ENCODE results near the gene STK39. TPM values are rescaled to one million over a fixed set of nuclear protein-coding genes. Genes with fewer than 3 reads are reported as not detected.

STK39 gene
- polyA plus RNA-seq, 2 of the 4 experiments (the other 2 are of a cell fraction) = 14.2 to 27.2 TPM

DNA sequence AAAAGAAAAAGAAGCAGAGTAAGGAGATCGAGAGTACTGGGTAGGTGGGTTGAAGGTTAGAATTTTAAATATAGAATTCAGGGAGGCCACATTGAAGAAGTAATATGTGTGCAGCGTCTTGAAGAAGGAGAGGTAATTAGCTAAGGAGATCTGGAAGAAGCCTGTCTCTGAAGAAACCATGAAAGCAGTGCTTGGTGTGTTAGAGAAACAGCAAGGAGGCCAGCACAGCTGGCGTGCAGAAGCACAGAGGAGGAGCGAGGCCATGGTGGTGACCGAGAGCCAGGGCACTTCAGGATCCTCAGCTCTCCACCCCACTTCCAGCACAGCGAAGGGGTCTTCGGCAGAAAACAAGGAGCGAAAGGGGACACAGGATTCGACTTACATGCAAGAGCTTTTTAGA, 305.8 kb downstream of the STK39 start:
- FAIRE-seq = no peak
- ChIA-PET POLR2A (no interaction called here), CTCF (interaction anchor here (1.2 kb wide), 1 partner anchor 9 kb away, joined by 3 read pairs; no protein-coding TSS in a partner anchor)
- Histone ChIP-seq H3K4me3 (no peak overlapping the region), H3K27ac (no peak overlapping the region), H3K9me3 (no peaks in the 10 kb centered on the region), H3K4me2 (no peak overlapping the region), H3K4me1 (no peaks in the 10 kb centered on the region)
- 44% methylated on average over 9 of the region's 9 CpGs for WGBS (ENCODE audit: missing lambda C conversion rate)
- DNase-seq (ENCODE audit: low read depth in 1 of 2, low spot score in 1 of 2) = no peak
- no peak for ATAC-seq
- TF ChIP-seq SREBF2 (IDR thresholded peaks at IDR 0.05) = no peak
- TF ChIP-seq ESRRA (IDR thresholded peaks at IDR 0.05; ENCODE audit: borderline replicate concordance, low read length) = no peak
- no peak for TF ChIP-seq ZSCAN20 (CRISPR knock-in tag; IDR thresholded peaks at IDR 0.05)
- TF ChIP-seq, protein P1, sequence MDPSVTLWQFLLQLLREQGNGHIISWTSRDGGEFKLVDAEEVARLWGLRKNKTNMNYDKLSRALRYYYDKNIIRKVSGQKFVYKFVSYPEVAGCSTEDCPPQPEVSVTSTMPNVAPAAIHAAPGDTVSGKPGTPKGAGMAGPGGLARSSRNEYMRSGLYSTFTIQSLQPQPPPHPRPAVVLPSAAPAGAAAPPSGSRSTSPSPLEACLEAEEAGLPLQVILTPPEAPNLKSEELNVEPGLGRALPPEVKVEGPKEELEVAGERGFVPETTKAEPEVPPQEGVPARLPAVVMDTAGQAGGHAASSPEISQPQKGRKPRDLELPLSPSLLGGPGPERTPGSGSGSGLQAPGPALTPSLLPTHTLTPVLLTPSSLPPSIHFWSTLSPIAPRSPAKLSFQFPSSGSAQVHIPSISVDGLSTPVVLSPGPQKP (IDR thresholded peaks at IDR 0.05; ENCODE audit: low read depth, low read length) = no peak
- TF ChIP-seq MYC (IDR thresholded peaks at IDR 0.05; ENCODE audit: borderline replicate concordance, low read length) = no peak
- TF ChIP-seq, protein P2, sequence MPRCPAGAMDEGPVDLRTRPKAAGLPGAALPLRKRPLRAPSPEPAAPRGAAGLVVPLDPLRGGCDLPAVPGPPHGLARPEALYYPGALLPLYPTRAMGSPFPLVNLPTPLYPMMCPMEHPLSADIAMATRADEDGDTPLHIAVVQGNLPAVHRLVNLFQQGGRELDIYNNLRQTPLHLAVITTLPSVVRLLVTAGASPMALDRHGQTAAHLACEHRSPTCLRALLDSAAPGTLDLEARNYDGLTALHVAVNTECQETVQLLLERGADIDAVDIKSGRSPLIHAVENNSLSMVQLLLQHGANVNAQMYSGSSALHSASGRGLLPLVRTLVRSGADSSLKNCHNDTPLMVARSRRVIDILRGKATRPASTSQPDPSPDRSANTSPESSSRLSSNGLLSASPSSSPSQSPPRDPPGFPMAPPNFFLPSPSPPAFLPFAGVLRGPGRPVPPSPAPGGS (IDR thresholded peaks at IDR 0.05) = no peak
- no peak for TF ChIP-seq MAZ (IDR thresholded peaks at IDR 0.05; ENCODE audit: borderline replicate concordance, low read depth, low read length)

DNA sequence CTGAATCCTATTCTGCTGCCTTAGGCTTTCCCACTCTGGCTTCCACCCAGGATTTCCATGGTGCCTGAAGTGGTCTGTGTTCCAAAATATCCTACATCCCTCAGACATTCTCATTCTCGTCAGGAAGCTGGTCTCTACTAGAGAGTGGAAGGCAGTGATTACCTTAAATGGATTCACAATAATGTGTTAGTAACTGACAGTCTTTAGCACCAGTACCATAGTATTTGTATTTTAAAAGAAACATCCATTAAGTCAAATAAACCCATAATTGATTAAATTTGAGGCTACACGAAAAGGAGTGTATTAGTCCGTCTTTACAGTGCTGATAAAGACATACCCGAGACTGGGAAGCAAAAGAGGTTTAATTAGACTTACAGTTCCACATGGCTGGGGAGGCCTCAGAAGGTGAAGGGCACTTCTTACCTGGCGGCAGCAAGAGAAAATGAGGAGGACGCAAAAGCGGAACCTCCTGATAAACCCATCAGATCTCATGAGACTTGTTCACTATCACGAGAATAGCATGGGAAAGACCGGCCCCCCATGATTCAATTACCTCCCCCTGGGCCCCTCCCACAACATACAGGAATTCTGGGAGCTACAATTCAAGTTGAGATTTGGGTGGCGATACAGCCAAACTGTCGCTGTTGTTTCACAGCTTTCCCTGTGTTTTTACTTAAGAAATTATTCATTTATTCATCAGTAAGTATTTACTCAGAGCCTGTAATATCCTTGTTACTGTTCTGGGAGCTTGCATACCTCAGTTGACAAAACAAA, 306.5 kb downstream of the STK39 start:
- no peaks in the 10 kb centered on the region for H3K4me1 ChIP-seq
- no peak overlapping the region for H3K4me3 ChIP-seq
- ChIA-PET POLR2A (no interaction called here), CTCF (no interaction called here)
- H3K9me3 ChIP-seq = no peaks in the 10 kb centered on the region
- FAIRE-seq = no peak
- H3K4me2 ChIP-seq = no peak overlapping the region
- TF ChIP-seq ZC3H11A (IDR thresholded peaks at IDR 0.05) (no peak), HOXA7 (CRISPR knock-in tag; IDR thresholded peaks at IDR 0.05) (no peak), RCOR1 (IDR thresholded peaks at IDR 0.05; ENCODE audit: low read depth, low read length) (no peak), ZNF302 (CRISPR knock-in tag; IDR thresholded peaks at IDR 0.05) (no peak), NR3C1 (IDR thresholded peaks at IDR 0.05) (no peak), JUN (IDR thresholded peaks at IDR 0.05) (no peak), HEYL (CRISPR knock-in tag; IDR thresholded peaks at IDR 0.05) (no peak), BHLHE40 (IDR thresholded peaks at IDR 0.05; ENCODE audit: low read depth, low read length) (no peak)
- TF ChIP-seq, protein P3, sequence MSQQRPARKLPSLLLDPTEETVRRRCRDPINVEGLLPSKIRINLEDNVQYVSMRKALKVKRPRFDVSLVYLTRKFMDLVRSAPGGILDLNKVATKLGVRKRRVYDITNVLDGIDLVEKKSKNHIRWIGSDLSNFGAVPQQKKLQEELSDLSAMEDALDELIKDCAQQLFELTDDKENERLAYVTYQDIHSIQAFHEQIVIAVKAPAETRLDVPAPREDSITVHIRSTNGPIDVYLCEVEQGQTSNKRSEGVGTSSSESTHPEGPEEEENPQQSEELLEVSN (IDR thresholded peaks at IDR 0.05; ENCODE audit: borderline replicate concordance, low read depth) = no peak
- TF ChIP-seq, protein P4, sequence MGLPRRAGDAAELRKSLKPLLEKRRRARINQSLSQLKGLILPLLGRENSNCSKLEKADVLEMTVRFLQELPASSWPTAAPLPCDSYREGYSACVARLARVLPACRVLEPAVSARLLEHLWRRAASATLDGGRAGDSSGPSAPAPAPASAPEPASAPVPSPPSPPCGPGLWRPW (IDR thresholded peaks at IDR 0.05) = no peak
- TF ChIP-seq, protein P1 (IDR thresholded peaks at IDR 0.05; ENCODE audit: low read depth, low read length) = no peak
- no peak overlapping the region for H3K27ac ChIP-seq
- WGBS (ENCODE audit: missing lambda C conversion rate) = 61% methylated on average over 11 of the region's 11 CpGs
- ATAC-seq = no peak
- no peak for DNase-seq (ENCODE audit: low read depth in 1 of 2, low spot score in 1 of 2)

DNA sequence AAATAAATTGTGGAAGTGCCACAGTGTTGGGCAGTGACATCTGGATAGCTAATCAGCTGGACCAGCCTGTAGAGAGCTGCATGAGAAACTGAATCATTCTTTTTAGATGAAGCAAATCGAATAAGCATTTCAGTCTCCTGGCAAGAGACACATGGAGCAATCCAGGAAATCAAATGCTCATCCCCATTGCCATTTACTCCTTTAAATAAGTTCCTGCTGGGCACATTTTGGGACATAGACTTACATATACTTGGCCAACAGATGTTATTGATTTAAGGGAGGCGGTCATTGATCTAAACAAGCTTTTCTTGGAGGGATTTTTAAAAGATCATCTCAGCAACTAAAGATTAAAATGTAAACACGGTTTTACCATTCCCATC, 307.1 kb downstream of the STK39 start:
- TF ChIP-seq RNF2 (IDR thresholded peaks at IDR 0.05; ENCODE audit: borderline replicate concordance, low read depth) = no peak
- TF ChIP-seq RARB (CRISPR knock-in tag; IDR thresholded peaks at IDR 0.05) = no peak
- TF ChIP-seq MYC (IDR thresholded peaks at IDR 0.05; ENCODE audit: borderline replicate concordance, low read length) = no peak
- TF ChIP-seq, protein P1 (IDR thresholded peaks at IDR 0.05; ENCODE audit: low read depth, low read length) = no peak
- TF ChIP-seq, protein P5, sequence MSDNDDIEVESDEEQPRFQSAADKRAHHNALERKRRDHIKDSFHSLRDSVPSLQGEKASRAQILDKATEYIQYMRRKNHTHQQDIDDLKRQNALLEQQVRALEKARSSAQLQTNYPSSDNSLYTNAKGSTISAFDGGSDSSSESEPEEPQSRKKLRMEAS (IDR thresholded peaks at IDR 0.05) = no peak
- no peak for TF ChIP-seq MAZ (IDR thresholded peaks at IDR 0.05; ENCODE audit: borderline replicate concordance, low read depth, low read length)
- TF ChIP-seq CHD2 (IDR thresholded peaks at IDR 0.05; ENCODE audit: low read length, partially characterized antibody) = no peak
- no peak for TF ChIP-seq EP300 (IDR thresholded peaks at IDR 0.05)
- TF ChIP-seq ZSCAN20 (CRISPR knock-in tag; IDR thresholded peaks at IDR 0.05) = no peak
- TF ChIP-seq ZC3H11A (IDR thresholded peaks at IDR 0.05) = no peak
- TF ChIP-seq CBX8 (IDR thresholded peaks at IDR 0.05) = no peak
- TF ChIP-seq TP53 (CRISPR knock-in tag; IDR thresholded peaks at IDR 0.05) = no peak
- no peak overlapping the region for H3K4me2 ChIP-seq
- DNase-seq (ENCODE audit: low read depth in 1 of 2, low spot score in 1 of 2) = no peak
- ChIA-PET POLR2A (no interaction called here), CTCF (no interaction called here)
- no peak overlapping the region for H3K27ac ChIP-seq
- no peaks in the 10 kb centered on the region for H3K4me1 ChIP-seq
- no peak overlapping the region for H3K4me3 ChIP-seq
- ATAC-seq = no peak
- WGBS (ENCODE audit: missing lambda C conversion rate) = 18% methylated on average over 3 of the region's 3 CpGs
- FAIRE-seq = no peak
- no peaks in the 10 kb centered on the region for H3K9me3 ChIP-seq

Data from A549 (cell line).